GM23338 (cell line): ENCODE measurements around the gene KRT75. TPM values are rescaled to one million over a fixed set of nuclear protein-coding genes. Genes with fewer than 3 reads are reported as not detected.

Experiments used
- ATAC-seq: fragments of 200-7000 bp; cut with Tn5 transposase; 3 replicates; pipeline ENCODE4 v1.9.1; 2020
- DNase-seq: peaks from one replicate; pipeline ENCODE4 v3.0.0-alpha.2; 2015; ENCODE audit warnings: low spot score
- H2AFZ ChIP-seq: fragments of 200-600 bp; sonication (generic); 2 replicates; pipeline ENCODE4 v1.8.0; 2016; ENCODE audit warnings: antibody characterized with exemption, mild to moderate bottlenecking, moderate library complexity
- H3F3A ChIP-seq: fragments of 200-600 bp; sonication (generic); replicated peaks from 2 replicates; pipeline ENCODE4 v1.8.0; 2017; ENCODE audit warnings: antibody characterized with exemption, mixed run types, low read depth
- H3K27ac ChIP-seq: fragments of 200-600 bp; sonication (generic); 2 replicates; pipeline ENCODE4 v1.6.1; 2016; ENCODE audit warnings: low read depth
- H3K27me3 ChIP-seq: fragments of 200-600 bp; sonication (generic); 2 replicates; pipeline ENCODE4 v1.8.0; 2016; ENCODE audit warnings: mild to moderate bottlenecking, mixed run types, moderate library complexity; ENCODE audit not compliant: insufficient read depth
- H3K36me3 ChIP-seq: fragments of 200-600 bp; sonication (generic); 2 replicates; pipeline ENCODE4 v1.8.0; 2016; ENCODE audit warnings: mild to moderate bottlenecking; ENCODE audit not compliant: insufficient read depth
- H3K4me1 ChIP-seq: fragments of 200-600 bp; sonication (generic); 2 replicates; pipeline ENCODE4 v1.8.0; 2016; ENCODE audit warnings: mild to moderate bottlenecking, moderate library complexity; ENCODE audit not compliant: insufficient read depth
- H3K4me2 ChIP-seq: fragments of 200-600 bp; sonication (generic); 2 replicates; pipeline ENCODE4 v1.7.1; 2017; ENCODE audit warnings: mixed run types
- H3K4me3 ChIP-seq: fragments of 200-600 bp; sonication (generic); 2 replicates; pipeline ENCODE4 v1.6.1; 2016; ENCODE audit warnings: mixed run types
- H3K79me2 ChIP-seq: fragments of 200-600 bp; sonication (generic); replicated peaks from 2 replicates; pipeline ENCODE4 v1.8.0; 2017; ENCODE audit warnings: mild to moderate bottlenecking; ENCODE audit not compliant: insufficient read depth
- H3K9me2 ChIP-seq: fragments of 200-600 bp; sonication (generic); 2 replicates; pipeline ENCODE4 v1.8.0; 2017; ENCODE audit not compliant: insufficient read depth
- H4K20me1 ChIP-seq: fragments of 200-600 bp; sonication (generic); replicated peaks from 2 replicates; pipeline ENCODE4 v1.8.0; 2017; ENCODE audit warnings: mild to moderate bottlenecking; ENCODE audit not compliant: insufficient read depth
- H3K27ac Mint-ChIP-seq: 2 replicates; pipeline ENCODE4 v1.8.0; 2020; ENCODE audit warnings: inconsistent platforms, mild to moderate bottlenecking, moderate library complexity, mixed read lengths
- H3K27me3 Mint-ChIP-seq: 3 replicates; pipeline ENCODE4 v1.8.0; 2022; ENCODE audit warnings: low read depth, mild to moderate bottlenecking, moderate library complexity, mixed read lengths, inconsistent platforms; ENCODE audit not compliant: insufficient read depth, poor library complexity
- H3K36me3 Mint-ChIP-seq: 3 replicates; pipeline ENCODE4 v1.8.0; 2021; ENCODE audit warnings: low read depth, mild to moderate bottlenecking, inconsistent platforms, moderate library complexity, mixed read lengths
- H3K4me1 Mint-ChIP-seq: 3 replicates; pipeline ENCODE4 v1.8.0; 2020; ENCODE audit warnings: mild to moderate bottlenecking, inconsistent platforms, mixed read lengths
- H3K4me3 Mint-ChIP-seq: 3 replicates; pipeline ENCODE4 v1.8.0; 2021; ENCODE audit warnings: moderate library complexity, mild to moderate bottlenecking, inconsistent platforms, mixed read lengths
- H3K9me3 Mint-ChIP-seq: 3 replicates; pipeline ENCODE4 v1.8.0; 2020; ENCODE audit warnings: moderate library complexity, mild to moderate bottlenecking, inconsistent platforms, mixed read lengths
- EZH2 ChIP-seq: fragments of 200-600 bp; sonication (generic); IDR thresholded peaks from one replicate; pipeline ENCODE4 v1.8.0; 2017; ENCODE audit warnings: antibody characterized with exemption, mild to moderate bottlenecking, low read depth; ENCODE audit not compliant: unreplicated experiment
- EZH2phosphoT487 ChIP-seq: fragments of 200-600 bp; sonication (generic); IDR thresholded peaks from one replicate; pipeline ENCODE4 v1.8.1; 2018; ENCODE audit warnings: antibody characterized with exemption; ENCODE audit not compliant: unreplicated experiment
- JUNB ChIP-seq: IDR thresholded peaks from one replicate; pipeline ENCODE4 v1.6.1; 2016; ENCODE audit warnings: antibody characterized with exemption; ENCODE audit not compliant: unreplicated experiment
- NANOG ChIP-seq: IDR thresholded peaks from 2 replicates; pipeline ENCODE4 v1.6.1; 2016; ENCODE audit warnings: antibody characterized with exemption, borderline replicate concordance
- POLR2AphosphoS5 ChIP-seq: IDR thresholded peaks from 2 replicates; pipeline ENCODE4 v1.6.1; 2016; ENCODE audit warnings: antibody characterized with exemption, low read depth
- STAT1 ChIP-seq: IDR thresholded peaks from one replicate; pipeline ENCODE4 v1.6.1; 2016; ENCODE audit warnings: antibody characterized with exemption; ENCODE audit not compliant: unreplicated experiment
- ZNF114 ChIP-seq: fragments of 250-450 bp; sonication (Bioruptor Pico); IDR thresholded peaks from 2 replicates; pipeline ENCODE4 v1.5.0; 2020; ENCODE audit warnings: mild to moderate bottlenecking, moderate library complexity
- ZNF331 ChIP-seq: fragments of 250-450 bp; sonication (Bioruptor Pico); IDR thresholded peaks from 2 replicates; pipeline ENCODE4 v1.5.0; 2020; ENCODE audit warnings: low read depth, mild to moderate bottlenecking, moderate library complexity
- polyA plus RNA-seq: library from polyadenylated mRNA; unstranded; fragments of >200 nt; fragmentation: Nextera tagmentation; extraction: Ambion mirVana; gene quantifications from 2 replicates; pipeline ENCODE4 v1.2.1, GENCODE V29; 2016
- total RNA-seq: library from RNA; depleted of rRNA; stranded (reverse); fragments of >200 nt; shearing (Covaris generic); gene quantifications from 2 replicates; pipeline ENCODE4 v1.2.3, GENCODE V29; 2014
- TF ChIP-seq, protein P1 (sequence below): IDR thresholded peaks from 2 replicates; pipeline ENCODE4 v1.6.1; 2016; ENCODE audit warnings: antibody characterized with exemption
- TF ChIP-seq, protein P2 (sequence below), 2 experiments: fragments of 200-600 bp in 1 of 2; sonication (generic) in 1 of 2; conservative IDR thresholded peaks; 2 replicates each; pipeline versions ENCODE4 v1.5.1 to v1.6.1; 2016 to 2017; ENCODE audit warnings: antibody characterized with exemption in 2 of 2, low read depth in 2 of 2, mild to moderate bottlenecking in 2 of 2, moderate library complexity in 1 of 2
- TF ChIP-seq, protein P3 (sequence below): IDR thresholded peaks from one replicate; pipeline ENCODE4 v1.6.1; 2018; ENCODE audit warnings: antibody characterized with exemption; ENCODE audit not compliant: unreplicated experiment

The KRT75 gene
- total and polyA plus RNA-seq, 2 experiments from 2014 or later, result not detected

DNA sequence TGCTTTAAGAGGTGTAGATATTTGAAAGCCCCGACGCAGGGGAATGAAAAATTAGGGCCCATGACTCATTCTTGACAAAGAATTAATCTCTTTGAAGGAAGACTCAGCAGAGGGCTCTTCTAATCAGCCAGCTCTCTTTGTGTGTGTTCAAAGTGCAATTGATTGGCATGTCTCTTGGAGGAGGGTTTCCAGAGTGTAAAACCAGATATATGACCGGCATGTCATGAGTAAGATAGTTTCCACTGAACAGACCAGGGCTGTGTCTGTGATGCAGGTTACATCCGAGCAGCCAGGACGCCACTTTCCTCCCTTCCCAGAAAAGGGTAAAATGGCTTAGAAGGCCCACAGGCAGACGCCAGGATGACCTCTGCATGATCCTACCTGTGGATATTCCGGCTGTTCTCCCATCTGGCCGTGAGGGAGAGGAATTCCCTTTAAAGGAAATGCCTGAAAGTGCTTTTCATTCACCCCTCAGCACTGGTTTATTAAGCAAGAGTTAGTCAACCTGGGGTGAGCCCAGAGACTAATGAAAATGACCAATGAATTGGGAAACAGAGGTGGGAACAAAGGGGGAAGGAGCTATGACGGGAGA, 7.2 kb upstream of the KRT75 start (continued):
- no peak for TF ChIP-seq EZH2phosphoT487
- TF ChIP-seq JUNB, result no peak
- no peak for TF ChIP-seq EZH2
- TF ChIP-seq, protein P1, sequence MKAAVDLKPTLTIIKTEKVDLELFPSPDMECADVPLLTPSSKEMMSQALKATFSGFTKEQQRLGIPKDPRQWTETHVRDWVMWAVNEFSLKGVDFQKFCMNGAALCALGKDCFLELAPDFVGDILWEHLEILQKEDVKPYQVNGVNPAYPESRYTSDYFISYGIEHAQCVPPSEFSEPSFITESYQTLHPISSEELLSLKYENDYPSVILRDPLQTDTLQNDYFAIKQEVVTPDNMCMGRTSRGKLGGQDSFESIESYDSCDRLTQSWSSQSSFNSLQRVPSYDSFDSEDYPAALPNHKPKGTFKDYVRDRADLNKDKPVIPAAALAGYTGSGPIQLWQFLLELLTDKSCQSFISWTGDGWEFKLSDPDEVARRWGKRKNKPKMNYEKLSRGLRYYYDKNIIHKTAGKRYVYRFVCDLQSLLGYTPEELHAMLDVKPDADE, result no peak
- TF ChIP-seq ZNF331 (CRISPR knock-in tag), result no peak
- TF ChIP-seq NANOG, result no peak
- no peak for TF ChIP-seq STAT1
- TF ChIP-seq POLR2AphosphoS5, result no peak
- TF ChIP-seq, protein P2, sequence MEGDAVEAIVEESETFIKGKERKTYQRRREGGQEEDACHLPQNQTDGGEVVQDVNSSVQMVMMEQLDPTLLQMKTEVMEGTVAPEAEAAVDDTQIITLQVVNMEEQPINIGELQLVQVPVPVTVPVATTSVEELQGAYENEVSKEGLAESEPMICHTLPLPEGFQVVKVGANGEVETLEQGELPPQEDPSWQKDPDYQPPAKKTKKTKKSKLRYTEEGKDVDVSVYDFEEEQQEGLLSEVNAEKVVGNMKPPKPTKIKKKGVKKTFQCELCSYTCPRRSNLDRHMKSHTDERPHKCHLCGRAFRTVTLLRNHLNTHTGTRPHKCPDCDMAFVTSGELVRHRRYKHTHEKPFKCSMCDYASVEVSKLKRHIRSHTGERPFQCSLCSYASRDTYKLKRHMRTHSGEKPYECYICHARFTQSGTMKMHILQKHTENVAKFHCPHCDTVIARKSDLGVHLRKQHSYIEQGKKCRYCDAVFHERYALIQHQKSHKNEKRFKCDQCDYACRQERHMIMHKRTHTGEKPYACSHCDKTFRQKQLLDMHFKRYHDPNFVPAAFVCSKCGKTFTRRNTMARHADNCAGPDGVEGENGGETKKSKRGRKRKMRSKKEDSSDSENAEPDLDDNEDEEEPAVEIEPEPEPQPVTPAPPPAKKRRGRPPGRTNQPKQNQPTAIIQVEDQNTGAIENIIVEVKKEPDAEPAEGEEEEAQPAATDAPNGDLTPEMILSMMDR (conservative IDR thresholded peaks at IDR 0.05; ENCODE audit: low read depth in 2 of 2), result no peak

DNA sequence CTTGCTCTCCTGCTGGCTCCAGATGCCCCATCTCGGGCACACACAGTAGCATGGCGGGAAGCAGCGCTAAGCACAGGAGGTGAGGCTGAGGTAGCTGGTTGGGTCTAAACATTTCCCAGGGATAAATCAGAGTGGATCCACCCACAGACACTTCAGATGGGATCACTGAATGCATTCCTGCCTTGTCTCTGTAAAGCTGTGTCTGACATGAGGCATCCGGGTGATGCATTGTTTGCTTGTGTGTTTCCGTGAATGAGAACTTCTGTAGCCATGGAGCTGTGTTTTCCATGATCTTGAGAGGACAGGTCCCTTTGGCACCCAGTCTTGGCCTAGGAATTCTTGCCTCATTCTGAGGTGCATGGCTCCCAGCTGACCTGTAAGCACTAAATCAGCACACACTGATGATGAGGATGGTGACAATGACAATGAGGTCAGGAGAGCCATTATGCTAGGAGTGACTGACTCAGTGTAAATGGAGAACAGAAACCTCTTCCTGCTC, 6.7 kb upstream of the KRT75 start:
- Histone ChIP-seq H3K4me1 (peaks cover 5% of the 10 kb centered on the region; the same call in 1 of the 2 replicates), H3K36me3 (no peaks in the 10 kb centered on the region), H3K4me2 (no peak overlapping the region), H4K20me1 (no peaks in the 10 kb centered on the region), H3K27me3 (no peaks in the 10 kb centered on the region), H3K9me2 (no peaks in the 10 kb centered on the region; the same call in 1 of the 2 replicates), H3K79me2 (no peaks in the 10 kb centered on the region), H3F3A (no peaks in the 10 kb centered on the region), H3K27ac (no peak overlapping the region), H3K4me3 (no peak overlapping the region), H2AFZ (peak overlapping the region; percentile 18; the same call in 1 of the 2 replicates)
- DNase-seq (no peak), ATAC-seq (no peak)
- peaks cover 17% of the 10 kb centered on the region for H3K4me1 Mint-ChIP-seq
- no peaks in the 10 kb centered on the region for H3K27me3 Mint-ChIP-seq
- no peak overlapping the region for H3K27ac Mint-ChIP-seq
- H3K4me3 Mint-ChIP-seq, result no peak overlapping the region
- H3K36me3 Mint-ChIP-seq, result no peaks in the 10 kb centered on the region
- no peaks in the 10 kb centered on the region; the same call in 2 of the 3 replicates for H3K9me3 Mint-ChIP-seq
- TF ChIP-seq ZNF331 (CRISPR knock-in tag), result no peak
- TF ChIP-seq, protein P2 (conservative IDR thresholded peaks at IDR 0.05; ENCODE audit: low read depth in 2 of 2), result no peak
- TF ChIP-seq, protein P3, sequence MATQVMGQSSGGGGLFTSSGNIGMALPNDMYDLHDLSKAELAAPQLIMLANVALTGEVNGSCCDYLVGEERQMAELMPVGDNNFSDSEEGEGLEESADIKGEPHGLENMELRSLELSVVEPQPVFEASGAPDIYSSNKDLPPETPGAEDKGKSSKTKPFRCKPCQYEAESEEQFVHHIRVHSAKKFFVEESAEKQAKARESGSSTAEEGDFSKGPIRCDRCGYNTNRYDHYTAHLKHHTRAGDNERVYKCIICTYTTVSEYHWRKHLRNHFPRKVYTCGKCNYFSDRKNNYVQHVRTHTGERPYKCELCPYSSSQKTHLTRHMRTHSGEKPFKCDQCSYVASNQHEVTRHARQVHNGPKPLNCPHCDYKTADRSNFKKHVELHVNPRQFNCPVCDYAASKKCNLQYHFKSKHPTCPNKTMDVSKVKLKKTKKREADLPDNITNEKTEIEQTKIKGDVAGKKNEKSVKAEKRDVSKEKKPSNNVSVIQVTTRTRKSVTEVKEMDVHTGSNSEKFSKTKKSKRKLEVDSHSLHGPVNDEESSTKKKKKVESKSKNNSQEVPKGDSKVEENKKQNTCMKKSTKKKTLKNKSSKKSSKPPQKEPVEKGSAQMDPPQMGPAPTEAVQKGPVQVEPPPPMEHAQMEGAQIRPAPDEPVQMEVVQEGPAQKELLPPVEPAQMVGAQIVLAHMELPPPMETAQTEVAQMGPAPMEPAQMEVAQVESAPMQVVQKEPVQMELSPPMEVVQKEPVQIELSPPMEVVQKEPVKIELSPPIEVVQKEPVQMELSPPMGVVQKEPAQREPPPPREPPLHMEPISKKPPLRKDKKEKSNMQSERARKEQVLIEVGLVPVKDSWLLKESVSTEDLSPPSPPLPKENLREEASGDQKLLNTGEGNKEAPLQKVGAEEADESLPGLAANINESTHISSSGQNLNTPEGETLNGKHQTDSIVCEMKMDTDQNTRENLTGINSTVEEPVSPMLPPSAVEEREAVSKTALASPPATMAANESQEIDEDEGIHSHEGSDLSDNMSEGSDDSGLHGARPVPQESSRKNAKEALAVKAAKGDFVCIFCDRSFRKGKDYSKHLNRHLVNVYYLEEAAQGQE, result no peak
- TF ChIP-seq, protein P1, result no peak
- no peak for TF ChIP-seq NANOG
- TF ChIP-seq JUNB, result no peak
- no peak for TF ChIP-seq POLR2AphosphoS5
- TF ChIP-seq STAT1, result no peak
- TF ChIP-seq ZNF114, result no peak
